GM19025 (cell line): ENCODE measurements around the gene PTPRN2.
"Not testable (repeated sequence)": the region's sequence is repeated elsewhere in the genome, so short reads cannot be mapped to it uniquely, and the experiment has no call there.

Experiments used
- ATAC-seq: cut with Tn5 transposase; IDR thresholded peaks from one replicate; pipeline ENCODE4 v1.9.1; 2021; ENCODE audit warnings: mild to moderate bottlenecking, low read depth, moderate library complexity; ENCODE audit not compliant: unreplicated experiment

PTPRN2 gene

GRCh38 chr7:157941210-157941609 lies 646.4 kb downstream of the PTPRN2 start:
- ATAC-seq = no peak

- ATAC-seq = no peak
Observed at GRCh38 chr7:157940497-157940896, 647.1 kb downstream of the PTPRN2 start.

- ATAC-seq = no peak
Observed at GRCh38 chr7:157938211-157938610, 649.4 kb downstream of the PTPRN2 start.

- ATAC-seq = no peak
Observed at GRCh38 chr7:157937406-157937805, 650.2 kb downstream of the PTPRN2 start.

GRCh38 chr7:157936976-157937375 lies 650.6 kb downstream of the PTPRN2 start:
- ATAC-seq = no peak

GRCh38 chr7:157935721-157936120 lies 651.9 kb downstream of the PTPRN2 start:
- ATAC-seq = not testable (repeated sequence)

GRCh38 chr7:157933219-157934155 lies 654.1 kb downstream of the PTPRN2 start:
- not testable (repeated sequence) for ATAC-seq

- no peak for ATAC-seq
Observed at GRCh38 chr7:157932498-157933218, 655.0 kb downstream of the PTPRN2 start.

GRCh38 chr7:157930926-157931466 lies 656.6 kb downstream of the PTPRN2 start:
- ATAC-seq = no peak

- ATAC-seq = no peak
Observed at GRCh38 chr7:157930441-157930840, 657.2 kb downstream of the PTPRN2 start.

- no peak for ATAC-seq
Observed at GRCh38 chr7:157929671-157930070, 658.0 kb downstream of the PTPRN2 start.

- ATAC-seq = no peak
Observed at GRCh38 chr7:157928808-157929425, 658.7 kb downstream of the PTPRN2 start.

- no peak for ATAC-seq
Observed at GRCh38 chr7:157928171-157928794, 659.3 kb downstream of the PTPRN2 start.

- ATAC-seq = no peak
Observed at GRCh38 chr7:157927313-157927925, 660.2 kb downstream of the PTPRN2 start.

- no peak for ATAC-seq
Observed at GRCh38 chr7:157926521-157927150, 661.0 kb downstream of the PTPRN2 start.

- no peak for ATAC-seq
Observed at GRCh38 chr7:157926107-157926506, 661.5 kb downstream of the PTPRN2 start.

GRCh38 chr7:157925383-157925875 lies 662.2 kb downstream of the PTPRN2 start:
- no peak for ATAC-seq

- ATAC-seq = no peak
Observed at GRCh38 chr7:157923903-157924630, 663.6 kb downstream of the PTPRN2 start.

- no peak for ATAC-seq
Observed at GRCh38 chr7:157922576-157922975, 665.0 kb downstream of the PTPRN2 start.
